MCF 10A (cell line): ENCODE measurements around the gene VAV2. TPM values are rescaled to one million over a fixed set of nuclear protein-coding genes. Genes with fewer than 3 reads are reported as not detected.

ENCODE experiments used
- BruUV-seq: library from RNA; stranded (reverse); fragments of 400-500 nt; replicated peaks from 2 replicates; lab custom pipeline; 2021; lab: Mats Ljungman, UMichigan
- CTCF ChIA-PET: fragments of 300-600 bp; sonication (Branson Sonifier 250); formaldehyde crosslinking; extraction: SDS; loops from one replicate; lab custom pipeline; 2021; ENCODE audit warnings: antibody characterized with exemption, inconsistent platforms; lab: Yijun Ruan, JAX
- POLR2A ChIA-PET: fragments of 300-600, 350-650 bp; sonication (Branson Sonifier 250); formaldehyde crosslinking; extraction: SDS; loops from one replicate; lab custom pipeline; 2020; ENCODE audit warnings: antibody characterized with exemption, inconsistent platforms; lab: Yijun Ruan, JAX
- DNase-seq: peaks from one replicate; pipeline ENCODE4 v3.0.0-alpha.2; 2018; ENCODE audit not compliant: unreplicated experiment
- H3K27ac Mint-ChIP-seq: one replicate; pipeline ENCODE4 v1.8.0; 2022; ENCODE audit warnings: mild to moderate bottlenecking, low read depth, mixed read lengths; ENCODE audit not compliant: unreplicated experiment
- H3K27me3 Mint-ChIP-seq: one replicate; pipeline ENCODE4 v1.8.0; 2022; ENCODE audit warnings: mixed read lengths; ENCODE audit not compliant: insufficient read depth, unreplicated experiment
- H3K36me3 Mint-ChIP-seq: one replicate; pipeline ENCODE4 v1.8.0; 2022; ENCODE audit warnings: mild to moderate bottlenecking, moderate library complexity, mixed read lengths; ENCODE audit not compliant: insufficient read depth, unreplicated experiment
- H3K4me1 Mint-ChIP-seq: one replicate; pipeline ENCODE4 v1.8.0; 2022; ENCODE audit warnings: mixed read lengths; ENCODE audit not compliant: insufficient read depth, unreplicated experiment
- H3K4me3 Mint-ChIP-seq: one replicate; pipeline ENCODE4 v1.8.0; 2022; ENCODE audit warnings: mild to moderate bottlenecking, moderate library complexity, mixed read lengths; ENCODE audit not compliant: unreplicated experiment
- H3K9me3 Mint-ChIP-seq: one replicate; pipeline ENCODE4 v1.8.0; 2022; ENCODE audit warnings: mixed read lengths; ENCODE audit not compliant: unreplicated experiment
- CTCF ChIP-seq: fragments of 200-600 bp; IDR thresholded peaks from one replicate; pipeline ENCODE4 v1.8.0; 2022; ENCODE audit warnings: antibody characterized with exemption, mild to moderate bottlenecking; ENCODE audit not compliant: unreplicated experiment
- intact Hi-C: fragments of 100-400 bp; cut with micrococcal nuclease; formaldehyde crosslinking; loops from 2 replicates; pipeline ENCODE4 v1.14.1; 2022
- total RNA-seq: library from RNA; stranded (reverse); gene quantifications from 2 replicates; pipeline ENCODE4 v1.2.3, GENCODE V29; 2022

Gene VAV2
- total RNA-seq, 1 experiment from 2014 or later: 31.0 TPM

DNA sequence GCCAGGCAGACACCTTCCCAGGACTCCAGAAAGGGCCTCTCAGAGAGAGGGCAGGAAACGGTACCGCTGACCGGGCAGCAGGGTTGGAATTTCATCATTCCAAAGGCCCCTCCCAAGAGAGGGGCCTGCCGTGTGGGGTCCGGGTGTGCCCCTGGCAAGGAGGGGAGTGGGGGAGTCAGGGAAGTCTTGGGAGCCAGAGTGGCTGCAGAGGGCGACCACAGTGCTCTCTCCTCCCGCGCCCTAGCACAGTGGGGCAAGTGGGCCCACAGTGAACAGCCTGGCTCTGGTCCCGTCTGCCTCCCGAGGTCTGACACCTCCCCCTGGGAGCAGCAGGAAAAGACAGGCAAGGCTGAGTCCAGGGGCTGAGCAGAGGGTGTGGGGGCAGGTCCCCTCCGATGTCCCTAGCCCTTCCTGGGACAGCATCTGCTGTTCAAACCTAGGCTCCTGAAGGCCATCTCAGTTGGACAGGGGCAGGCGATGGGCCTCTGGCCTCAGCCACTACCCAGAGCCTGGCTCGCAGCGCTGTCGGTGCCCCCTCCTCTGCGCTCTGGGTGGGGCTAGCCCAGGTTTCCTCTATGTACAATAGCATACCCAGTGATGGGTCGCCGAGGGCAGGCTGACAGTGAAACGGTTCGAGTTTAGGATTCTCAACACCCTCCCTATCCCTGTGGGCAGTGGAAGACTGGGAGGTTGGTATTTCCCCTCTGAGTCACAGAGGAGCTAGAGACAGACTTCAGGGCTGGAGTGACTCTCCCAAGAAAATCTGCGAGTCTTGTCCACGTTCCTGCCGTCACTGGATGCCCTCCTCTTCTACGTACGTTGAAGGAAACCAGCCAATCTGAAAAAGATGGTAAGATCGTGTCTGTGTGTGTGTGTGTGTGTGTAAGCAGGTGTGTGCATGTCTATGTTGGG, 228.6 kb downstream of the VAV2 start:
- Mint-ChIP-seq H3K36me3 (peaks cover 27% of the 10 kb centered on the region), H3K27me3 (no peaks in the 10 kb centered on the region), H3K9me3 (peaks cover 7% of the 10 kb centered on the region), H3K27ac (no peak overlapping the region), H3K4me1 (no peaks in the 10 kb centered on the region), H3K4me3 (no peak overlapping the region)
- no peak for DNase-seq
- intact Hi-C loops: no loop called here
- ChIA-PET CTCF (interaction anchor here (0.6 to 1.0 kb wide), 2 partner anchors 18 to 21 kb away, joined by 3 to 5 read pairs; no protein-coding TSS in a partner anchor), POLR2A (interaction anchor here (0.7 kb wide), 1 partner anchor 11 kb away, joined by 3 read pairs; no protein-coding TSS in a partner anchor)
- TF ChIP-seq CTCF: no peak
- BruUV-seq: no TSS peak

GRCh38 chr9:133762488-133763271, 229.4 kb downstream of the VAV2 start:
- BruUV-seq: no TSS peak
- no peak for DNase-seq
- H3K9me3 Mint-ChIP-seq: peaks cover 7% of the 10 kb centered on the region
- no peaks in the 10 kb centered on the region for H3K4me1 Mint-ChIP-seq
- POLR2A ChIA-PET: no interaction called here
- TF ChIP-seq CTCF: no peak
- intact Hi-C loops: no loop called here
- CTCF ChIA-PET: interaction anchor here (0.6 to 0.7 kb wide), 2 partner anchors 17 to 20 kb away, joined by 3 read pairs; no protein-coding TSS in a partner anchor
- H3K36me3 Mint-ChIP-seq: peaks cover 22% of the 10 kb centered on the region
- no peak overlapping the region for H3K27ac Mint-ChIP-seq
- H3K27me3 Mint-ChIP-seq: no peaks in the 10 kb centered on the region
- no peak overlapping the region for H3K4me3 Mint-ChIP-seq

GRCh38 chr9:133761641-133762248, 230.4 kb downstream of the VAV2 start:
- H3K9me3 Mint-ChIP-seq: peaks cover 3% of the 10 kb centered on the region
- H3K4me1 Mint-ChIP-seq: no peaks in the 10 kb centered on the region
- ChIA-PET CTCF (no interaction called here), POLR2A (interaction anchor here (0.7 kb wide), 1 partner anchor 346 kb away, joined by 4 read pairs; no protein-coding TSS in a partner anchor)
- H3K27me3 Mint-ChIP-seq: no peaks in the 10 kb centered on the region
- peaks cover 22% of the 10 kb centered on the region for H3K36me3 Mint-ChIP-seq
- H3K27ac Mint-ChIP-seq: no peak overlapping the region
- BruUV-seq: no TSS peak
- intact Hi-C loops: no loop called here
- no peak for TF ChIP-seq CTCF
- DNase-seq: no peak
- no peak overlapping the region for H3K4me3 Mint-ChIP-seq
